SK-N-SH (cell line): ENCODE data around the gene FEZF2. TPM values are rescaled to one million over a fixed set of nuclear protein-coding genes. Genes with fewer than 3 reads are reported as not detected.

Experiments used
- CTCF ChIA-PET: fragments of 300-600, 350-600 bp; formaldehyde crosslinking; extraction: SDS; loops from one replicate; lab custom pipeline; 2021; lab: Yijun Ruan, JAX
- POLR2A ChIA-PET: fragments of 350-600 bp; sonication (Branson Sonifier 250); formaldehyde crosslinking; extraction: SDS; loops from one replicate; lab custom pipeline; 2020; ENCODE audit warnings: antibody characterized with exemption, inconsistent platforms; lab: Yijun Ruan, JAX
- DNase-seq: peaks from one replicate; pipeline ENCODE4 v3.0.0; 2012
- H2AFZ ChIP-seq: fragments of 200-600 bp; sonication (generic); 2 replicates; pipeline ENCODE4 v1.8.1; 2016; ENCODE audit warnings: antibody characterized with exemption, mild to moderate bottlenecking, low read depth
- H3F3A ChIP-seq: fragments of 200-600 bp; sonication (generic); replicated peaks from 2 replicates; pipeline ENCODE3; 2016; ENCODE audit warnings: antibody characterized with exemption, mild to moderate bottlenecking; ENCODE audit not compliant: insufficient read depth
- H3K27ac ChIP-seq, 2 experiments: fragments of 200-500 bp in 1 of 2; fragments of 200-600 bp in 1 of 2; sonication (Bioruptor generic) in 1 of 2; sonication (generic), shearing (Covaris generic) in 1 of 2; 2 replicates each; pipeline versions ENCODE4 v1.5.1 to v1.6.1; 2014 to 2016; ENCODE audit warnings: low read depth in 2 of 2, inconsistent platforms in 1 of 2, low read length in 1 of 2, mild to moderate bottlenecking in 1 of 2, mixed read lengths in 1 of 2
- H3K27me3 ChIP-seq: fragments of 200-600 bp; sonication (generic), shearing (Covaris generic); 2 replicates; pipeline ENCODE4 v1.6.1; 2016; ENCODE audit warnings: mixed run types; ENCODE audit not compliant: insufficient read depth
- H3K36me3 ChIP-seq, 2 experiments: fragments of 200-500 bp in 1 of 2; fragments of 200-600 bp in 1 of 2; sonication (Bioruptor generic) in 1 of 2; sonication (generic) in 1 of 2; replicated peaks in 1 of 2; 2 replicates each; pipeline versions ENCODE3 to v1.5.1; 2014 to 2016; ENCODE audit warnings: low read length in 1 of 2, mild to moderate bottlenecking in 1 of 2; ENCODE audit not compliant: insufficient read depth in 2 of 2, control insufficient read depth in 1 of 2
- H3K4me1 ChIP-seq, 2 experiments: fragments of 200-500 bp in 1 of 2; fragments of 200-600 bp in 1 of 2; sonication (Bioruptor generic) in 1 of 2; sonication (generic), shearing (Covaris generic) in 1 of 2; 2 replicates each; pipeline versions ENCODE4 v1.5.1 to v1.6.1; 2014 to 2016; ENCODE audit warnings: low read depth in 1 of 2, low read length in 1 of 2, mixed run types in 1 of 2; ENCODE audit not compliant: insufficient read depth in 2 of 2, control insufficient read depth in 1 of 2
- H3K4me2 ChIP-seq: fragments of 200-600 bp; sonication (generic), shearing (Covaris generic); 2 replicates; pipeline ENCODE4 v1.6.1; 2017; ENCODE audit warnings: mixed run types
- H3K4me3 ChIP-seq, 2 experiments: fragments of 200-500 bp in 1 of 2; fragments of 200-600 bp in 1 of 2; sonication (Bioruptor generic) in 1 of 2; sonication (generic), shearing (Covaris generic) in 1 of 2; 2 replicates each; pipeline versions ENCODE4 v1.5.1 to v1.8.1; 2014 to 2016; ENCODE audit warnings: low read depth in 2 of 2, inconsistent platforms in 1 of 2, low read length in 1 of 2, mild to moderate bottlenecking in 1 of 2, mixed read lengths in 1 of 2, moderate library complexity in 1 of 2
- H3K79me2 ChIP-seq: fragments of 200-600 bp; sonication (generic); 2 replicates; pipeline ENCODE4 v1.8.1; 2017; ENCODE audit warnings: mild to moderate bottlenecking; ENCODE audit not compliant: insufficient read depth
- H3K9ac ChIP-seq: fragments of 200-600 bp; sonication (generic); 2 replicates; pipeline ENCODE4 v1.6.1; 2017; ENCODE audit warnings: mixed run types
- H3K9me2 ChIP-seq: fragments of 200-600 bp; sonication (generic); 2 replicates; pipeline ENCODE4 v1.6.1; 2017; ENCODE audit warnings: mixed run types
- H3K9me3 ChIP-seq: fragments of 200-600 bp; sonication (generic); 2 replicates; pipeline ENCODE4 v1.6.1; 2017; ENCODE audit warnings: mixed run types, mild to moderate bottlenecking, moderate library complexity
- H4K20me1 ChIP-seq: fragments of 200-600 bp; sonication (generic); 2 replicates; pipeline ENCODE4 v1.6.1; 2017; ENCODE audit warnings: mild to moderate bottlenecking, mixed run types; ENCODE audit not compliant: insufficient read depth
- CHD2 ChIP-seq: fragments of 150-350 bp; IDR thresholded peaks from 2 replicates; pipeline ENCODE4 v1.6.1; 2018; ENCODE audit warnings: low read length; ENCODE audit not compliant: partially characterized antibody
- EZH2phosphoT487 ChIP-seq: fragments of 200-600 bp; sonication (generic); IDR thresholded peaks from 2 replicates; pipeline ENCODE4 v1.6.1; 2017; ENCODE audit warnings: low read depth, mixed run types, mild to moderate bottlenecking, antibody characterized with exemption, moderate library complexity, borderline replicate concordance
- GABPA ChIP-seq: IDR thresholded peaks from 2 replicates; pipeline ENCODE4 v1.4.0; 2012; ENCODE audit warnings: low read depth, mild to moderate bottlenecking
- MAX ChIP-seq: IDR thresholded peaks from 2 replicates; pipeline ENCODE4 v1.4.0; 2012; ENCODE audit warnings: low read depth
- MEF2A ChIP-seq: IDR thresholded peaks from 2 replicates; pipeline ENCODE4 v1.4.0; 2012; ENCODE audit warnings: low read depth, borderline replicate concordance
- NRF1 ChIP-seq: IDR thresholded peaks from 2 replicates; pipeline ENCODE4 v1.6.1; 2012; ENCODE audit warnings: low read depth, mild to moderate bottlenecking, low read length
- RCOR1 ChIP-seq: fragments of 150-350 bp; IDR thresholded peaks from 2 replicates; pipeline ENCODE4 v1.6.1; 2017; ENCODE audit warnings: antibody characterized with exemption, low read length
- RFX5 ChIP-seq: IDR thresholded peaks from 2 replicates; pipeline ENCODE4 v1.6.1; 2012; ENCODE audit warnings: mild to moderate bottlenecking, improper control_type of control experiment, low read length
- SMC3 ChIP-seq: IDR thresholded peaks from 2 replicates; pipeline ENCODE4 v1.6.1; 2012; ENCODE audit warnings: low read depth, low read length, improper control_type of control experiment
- TAF1 ChIP-seq: IDR thresholded peaks from 2 replicates; pipeline ENCODE4 v1.6.1; 2012; ENCODE audit warnings: low read depth, mild to moderate bottlenecking, low read length, moderate library complexity, borderline replicate concordance
- TCF12 ChIP-seq: IDR thresholded peaks from 2 replicates; pipeline ENCODE4 v1.4.0; 2012
- USF1 ChIP-seq: IDR thresholded peaks from 2 replicates; pipeline ENCODE4 v1.4.0; 2012; ENCODE audit warnings: low read depth, borderline replicate concordance
- WGBS: methylation state at CpG from one replicate; pipeline ENCODE4 v1.1.6; 2017; ENCODE audit warnings: low lambda C conversion rate; 5-methylcytosine and 5-hydroxymethylcytosine counted together
- polyA plus RNA-seq, 3 experiments: library from polyadenylated mRNA; depleted of rRNA; stranded (reverse); fragments of >200 nt; gene quantifications; 2 replicates each; pipeline ENCODE4 v1.2.3, GENCODE V29; 2012

FEZF2 gene
- polyA plus RNA-seq, 1 of the 3 experiments (the other 2 are of a cell fraction), result not detected

GRCh38 chr3:62361261-62361660 is 12.1 kb downstream of the FEZF2 start (continued):
- TF ChIP-seq MAX (no peak), CHD2 (no peak), MEF2A (no peak)

GRCh38 chr3:62359531-62359930 is 13.8 kb downstream of the FEZF2 start:
- peaks cover 4% of the 10 kb centered on the region; the same call in 1 of the 2 replicates for H3K27me3 ChIP-seq
- DNase-seq, result no peak
- no peak for TF ChIP-seq SMC3
- no peak for TF ChIP-seq TCF12
- TF ChIP-seq TAF1, result no peak
- H3K9ac ChIP-seq, result no peak overlapping the region
- CTCF ChIA-PET, result no interaction called here
- no peak overlapping the region for H3K4me3 ChIP-seq
- no peaks in the 10 kb centered on the region for H3K79me2 ChIP-seq
- H3K36me3 ChIP-seq, result no peaks in the 10 kb centered on the region
- H3K9me3 ChIP-seq, result no peaks in the 10 kb centered on the region
- H4K20me1 ChIP-seq, result no peaks in the 10 kb centered on the region
- no peak overlapping the region for H2AFZ ChIP-seq
- POLR2A ChIA-PET, result no interaction called here
- no peak overlapping the region for H3K27ac ChIP-seq
- no peaks in the 10 kb centered on the region for H3K9me2 ChIP-seq
- no peaks in the 10 kb centered on the region for H3K4me1 ChIP-seq
- no peaks in the 10 kb centered on the region for H3F3A ChIP-seq
- WGBS, result 44% methylated on average over 4 of the region's 4 CpGs
- H3K4me2 ChIP-seq, result no peak overlapping the region

- H2AFZ ChIP-seq, result no peak overlapping the region
- 0 out of 2 replicates have a peak, but pooled peaks cover 7% of the 10 kb centered on the region for H3K27me3 ChIP-seq
- POLR2A ChIA-PET, result no interaction called here
- DNase-seq, result no peak
- no peak overlapping the region for H3K4me2 ChIP-seq
- H3K9me2 ChIP-seq, result no peaks in the 10 kb centered on the region
- no peaks in the 10 kb centered on the region for H4K20me1 ChIP-seq
- no peak for TF ChIP-seq USF1
- no peak for TF ChIP-seq MEF2A
- TF ChIP-seq GABPA, result no peak
- TF ChIP-seq RFX5, result no peak
- TF ChIP-seq, all 33 proteins: peak for 0
- no peaks in the 10 kb centered on the region for H3K4me1 ChIP-seq
- CTCF ChIA-PET, result interaction anchor here (1.0 to 1.5 kb wide), 2 partner anchors 24 to 26 kb away, joined by 3 to 5 read pairs; no protein-coding TSS in a partner anchor
- H3K79me2 ChIP-seq, result no peaks in the 10 kb centered on the region
- H3K4me3 ChIP-seq, result no peak overlapping the region
- no peaks in the 10 kb centered on the region for H3K9me3 ChIP-seq
- no peak overlapping the region for H3K9ac ChIP-seq
- H3K27ac ChIP-seq, result no peak overlapping the region
- no peaks in the 10 kb centered on the region for H3F3A ChIP-seq
- H3K36me3 ChIP-seq, result no peaks in the 10 kb centered on the region
Observed at GRCh38 chr3:62356356-62356755, 17.0 kb downstream of the FEZF2 start.

- no peaks in the 10 kb centered on the region for H4K20me1 ChIP-seq
- TF ChIP-seq RFX5 (no peak), EZH2phosphoT487 (no peak), TAF1 (no peak), SMC3 (no peak), NRF1 (no peak), RCOR1 (no peak), GABPA (no peak)
- TF ChIP-seq, all 33 proteins: peak for 0
- Histone ChIP-seq H3K79me2 (no peaks in the 10 kb centered on the region), H3K4me1 (no peaks in the 10 kb centered on the region), H3K9ac (no peak overlapping the region), H3K4me3 (no peak overlapping the region), H2AFZ (no peak overlapping the region), H3K36me3 (no peaks in the 10 kb centered on the region), H3F3A (no peaks in the 10 kb centered on the region), H3K9me3 (no peaks in the 10 kb centered on the region), H3K27me3 (0 out of 2 replicates have a peak, but pooled peaks cover 10% of the 10 kb centered on the region), H3K27ac (no peak overlapping the region), H3K9me2 (no peaks in the 10 kb centered on the region), H3K4me2 (no peak overlapping the region)
- POLR2A ChIA-PET, result no interaction called here
- no peak for DNase-seq
- CTCF ChIA-PET, result no interaction called here
- WGBS, result 33% methylated on average over 3 of the region's 3 CpGs
Observed at GRCh38 chr3:62355703-62356102, 17.6 kb downstream of the FEZF2 start.
